Ishikawa (cell line): Measurements from ENCODE around the gene SEMA5A.

ENCODE experiments used
- CEBPB ChIP-seq: IDR thresholded peaks from 2 replicates; pipeline ENCODE4 v1.6.1; 2012
- CREB1 ChIP-seq: IDR thresholded peaks from 2 replicates; pipeline ENCODE4 v1.6.1; 2012; ENCODE audit warnings: low read depth
- EGR1 ChIP-seq: IDR thresholded peaks from 2 replicates; pipeline ENCODE4 v1.6.1; 2012
- EP300 ChIP-seq: IDR thresholded peaks from 2 replicates; pipeline ENCODE4 v1.6.1; 2012; ENCODE audit warnings: borderline replicate concordance
- FOXM1 ChIP-seq: IDR thresholded peaks from 2 replicates; pipeline ENCODE4 v1.6.1; 2012; ENCODE audit warnings: low read depth, borderline replicate concordance
- NFIC ChIP-seq: IDR thresholded peaks from 2 replicates; pipeline ENCODE4 v1.6.1; 2012
- RAD21 ChIP-seq: IDR thresholded peaks from 2 replicates; pipeline ENCODE4 v1.6.1; 2012; ENCODE audit warnings: low read depth
- TAF1 ChIP-seq: IDR thresholded peaks from 2 replicates; pipeline ENCODE4 v1.6.1; 2012; ENCODE audit warnings: low read depth, mild to moderate bottlenecking
- TCF12 ChIP-seq: IDR thresholded peaks from 2 replicates; pipeline ENCODE4 v1.6.1; 2012; ENCODE audit warnings: low read depth
- TEAD4 ChIP-seq: IDR thresholded peaks from 2 replicates; pipeline ENCODE4 v1.6.1; 2012
- YY1 ChIP-seq: IDR thresholded peaks from 2 replicates; pipeline ENCODE4 v1.6.1; 2012; ENCODE audit warnings: low read depth
- ZBTB7A ChIP-seq: IDR thresholded peaks from 2 replicates; pipeline ENCODE4 v1.6.1; 2012; ENCODE audit warnings: low read depth
- TF ChIP-seq, protein P1 (sequence below): IDR thresholded peaks from 2 replicates; pipeline ENCODE4 v1.6.1; 2012
- TF ChIP-seq, protein P2 (sequence below): IDR thresholded peaks from 2 replicates; pipeline ENCODE4 v1.6.1; 2012; ENCODE audit warnings: low read depth, mild to moderate bottlenecking
- TF ChIP-seq, protein P3 (sequence below): IDR thresholded peaks from 2 replicates; pipeline ENCODE4 v1.6.1; 2012

The SEMA5A gene

DNA sequence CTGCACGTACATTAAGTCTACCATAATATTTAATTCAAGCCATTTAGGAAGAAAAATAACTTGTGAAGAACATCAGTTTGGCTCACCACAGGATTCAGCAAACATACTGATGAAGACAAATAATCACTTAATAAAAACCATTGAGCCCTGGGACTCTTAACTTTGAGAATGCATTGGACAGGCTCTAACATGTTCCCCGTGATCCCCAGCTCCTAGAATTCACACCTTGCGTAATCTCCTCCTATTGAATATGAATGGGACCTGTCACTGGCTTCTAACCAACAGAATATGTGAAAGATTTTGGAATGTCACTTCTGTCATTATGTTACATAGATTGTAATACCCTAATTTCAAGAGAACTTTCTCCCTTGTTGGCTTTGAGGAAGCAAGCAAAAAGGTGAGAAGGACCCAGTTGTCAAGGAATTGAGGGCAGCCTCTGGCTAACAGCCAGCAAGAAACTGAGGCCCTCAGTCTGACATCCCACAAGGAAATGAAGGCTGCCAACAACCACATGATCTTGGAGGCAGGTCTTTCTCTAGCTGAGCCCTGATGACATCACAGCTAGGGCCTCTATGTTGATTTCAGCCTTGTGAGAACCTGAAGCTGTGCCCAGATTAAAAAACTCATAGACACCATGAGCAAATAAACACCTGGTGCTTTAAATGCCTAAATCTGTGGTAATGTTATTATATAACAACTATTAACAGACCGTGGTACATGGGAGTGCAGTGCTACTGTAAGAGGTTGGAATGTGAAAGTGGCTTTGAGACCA lies 433.2 kb downstream of the SEMA5A start:
- TF ChIP-seq CEBPB, result no peak
- no peak for TF ChIP-seq TEAD4
- TF ChIP-seq, protein P1, sequence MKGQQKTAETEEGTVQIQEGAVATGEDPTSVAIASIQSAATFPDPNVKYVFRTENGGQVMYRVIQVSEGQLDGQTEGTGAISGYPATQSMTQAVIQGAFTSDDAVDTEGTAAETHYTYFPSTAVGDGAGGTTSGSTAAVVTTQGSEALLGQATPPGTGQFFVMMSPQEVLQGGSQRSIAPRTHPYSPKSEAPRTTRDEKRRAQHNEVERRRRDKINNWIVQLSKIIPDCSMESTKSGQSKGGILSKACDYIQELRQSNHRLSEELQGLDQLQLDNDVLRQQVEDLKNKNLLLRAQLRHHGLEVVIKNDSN, result no peak
- no peak for TF ChIP-seq EGR1

DNA sequence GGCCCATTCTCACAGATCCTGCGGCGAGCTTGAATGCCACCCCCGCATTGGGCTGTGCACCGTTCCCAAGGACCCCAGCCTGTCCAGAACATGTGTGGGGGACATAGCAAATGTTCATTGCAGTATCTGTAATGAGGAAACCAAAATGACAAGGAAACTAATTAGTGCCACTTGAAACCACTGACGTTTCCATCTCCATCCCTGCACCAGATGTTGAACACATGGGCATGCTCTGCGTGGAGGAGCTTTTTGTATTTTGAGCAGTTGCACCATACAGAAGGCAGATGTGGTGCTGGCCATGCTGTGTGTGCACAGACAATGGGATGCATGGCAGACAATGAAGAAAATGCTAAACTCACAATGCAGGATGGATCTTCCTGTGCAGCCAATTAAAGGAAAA lies 437.7 kb downstream of the SEMA5A start:
- TF ChIP-seq FOXM1, result no peak
- TF ChIP-seq NFIC, result no peak
- no peak for TF ChIP-seq RAD21
- TF ChIP-seq EGR1, result no peak
- no peak for TF ChIP-seq YY1
- TF ChIP-seq ZBTB7A, result no peak
- TF ChIP-seq TAF1, result no peak
- TF ChIP-seq, protein P2, sequence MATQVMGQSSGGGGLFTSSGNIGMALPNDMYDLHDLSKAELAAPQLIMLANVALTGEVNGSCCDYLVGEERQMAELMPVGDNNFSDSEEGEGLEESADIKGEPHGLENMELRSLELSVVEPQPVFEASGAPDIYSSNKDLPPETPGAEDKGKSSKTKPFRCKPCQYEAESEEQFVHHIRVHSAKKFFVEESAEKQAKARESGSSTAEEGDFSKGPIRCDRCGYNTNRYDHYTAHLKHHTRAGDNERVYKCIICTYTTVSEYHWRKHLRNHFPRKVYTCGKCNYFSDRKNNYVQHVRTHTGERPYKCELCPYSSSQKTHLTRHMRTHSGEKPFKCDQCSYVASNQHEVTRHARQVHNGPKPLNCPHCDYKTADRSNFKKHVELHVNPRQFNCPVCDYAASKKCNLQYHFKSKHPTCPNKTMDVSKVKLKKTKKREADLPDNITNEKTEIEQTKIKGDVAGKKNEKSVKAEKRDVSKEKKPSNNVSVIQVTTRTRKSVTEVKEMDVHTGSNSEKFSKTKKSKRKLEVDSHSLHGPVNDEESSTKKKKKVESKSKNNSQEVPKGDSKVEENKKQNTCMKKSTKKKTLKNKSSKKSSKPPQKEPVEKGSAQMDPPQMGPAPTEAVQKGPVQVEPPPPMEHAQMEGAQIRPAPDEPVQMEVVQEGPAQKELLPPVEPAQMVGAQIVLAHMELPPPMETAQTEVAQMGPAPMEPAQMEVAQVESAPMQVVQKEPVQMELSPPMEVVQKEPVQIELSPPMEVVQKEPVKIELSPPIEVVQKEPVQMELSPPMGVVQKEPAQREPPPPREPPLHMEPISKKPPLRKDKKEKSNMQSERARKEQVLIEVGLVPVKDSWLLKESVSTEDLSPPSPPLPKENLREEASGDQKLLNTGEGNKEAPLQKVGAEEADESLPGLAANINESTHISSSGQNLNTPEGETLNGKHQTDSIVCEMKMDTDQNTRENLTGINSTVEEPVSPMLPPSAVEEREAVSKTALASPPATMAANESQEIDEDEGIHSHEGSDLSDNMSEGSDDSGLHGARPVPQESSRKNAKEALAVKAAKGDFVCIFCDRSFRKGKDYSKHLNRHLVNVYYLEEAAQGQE, result no peak
- no peak for TF ChIP-seq EP300
- TF ChIP-seq TCF12, result no peak
- no peak for TF ChIP-seq TEAD4
- no peak for TF ChIP-seq CREB1
- TF ChIP-seq, protein P3, sequence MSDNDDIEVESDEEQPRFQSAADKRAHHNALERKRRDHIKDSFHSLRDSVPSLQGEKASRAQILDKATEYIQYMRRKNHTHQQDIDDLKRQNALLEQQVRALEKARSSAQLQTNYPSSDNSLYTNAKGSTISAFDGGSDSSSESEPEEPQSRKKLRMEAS, result no peak
- TF ChIP-seq CEBPB, result no peak
- TF ChIP-seq, protein P1, result no peak

DNA sequence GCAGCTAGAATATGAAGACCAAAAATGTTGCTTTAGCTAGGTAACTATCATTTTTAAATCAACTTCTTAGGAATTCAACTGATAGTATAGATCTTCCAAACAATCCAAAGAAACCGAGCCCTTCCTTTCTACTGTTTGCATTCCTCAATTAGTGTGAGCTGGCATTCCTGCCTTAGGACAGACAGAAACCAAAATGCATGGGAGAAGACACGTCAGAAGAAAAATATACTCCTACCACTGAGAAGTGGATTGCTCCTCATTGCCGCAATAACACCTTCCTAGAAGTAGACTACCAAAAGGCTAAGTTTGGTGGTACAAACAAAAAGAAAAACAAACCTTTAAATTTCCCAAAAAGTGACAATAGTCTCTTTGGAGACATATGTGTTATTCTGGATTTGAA lies 440.0 kb downstream of the SEMA5A start:
- TF ChIP-seq, protein P2, result no peak
- TF ChIP-seq TEAD4 (no peak), RAD21 (no peak), CEBPB (no peak)

DNA sequence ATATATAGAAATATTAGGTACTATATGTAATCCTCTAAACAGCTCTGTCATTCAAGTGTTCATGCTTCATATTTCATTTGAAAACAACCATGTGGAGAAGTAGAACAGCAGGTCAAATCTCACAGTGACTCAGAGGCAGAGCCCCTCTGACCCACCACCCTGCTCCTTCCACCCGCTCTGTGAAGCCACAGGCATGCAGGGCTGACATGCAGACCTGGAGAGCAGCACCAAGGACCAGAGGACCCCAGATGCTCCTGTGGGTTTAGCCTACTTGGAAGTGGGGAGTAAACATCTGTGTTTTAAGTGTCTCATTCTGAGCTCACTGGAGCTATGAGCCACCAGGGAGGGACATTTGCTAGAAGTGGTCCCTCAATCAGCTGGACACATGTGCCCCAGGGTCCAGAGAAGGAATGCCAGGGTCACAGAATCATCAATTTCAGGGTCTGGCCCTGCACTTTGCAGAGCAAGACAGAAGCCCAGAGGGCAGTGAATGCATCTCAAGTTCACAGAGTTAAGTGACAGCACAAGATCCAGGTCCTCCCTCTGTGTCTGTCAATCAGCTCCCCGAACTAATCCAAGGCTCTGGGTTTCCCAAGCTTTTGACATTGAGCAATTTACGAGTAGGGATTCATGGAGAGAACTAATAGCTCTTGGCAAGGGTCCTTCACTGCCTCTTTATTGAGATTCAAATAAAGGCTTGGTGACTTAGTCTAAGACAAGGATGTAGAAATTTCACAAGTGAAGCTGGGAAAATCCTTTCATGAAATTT lies 441.1 kb downstream of the SEMA5A start:
- TF ChIP-seq EP300 (no peak), TAF1 (no peak), CEBPB (no peak), EGR1 (no peak), NFIC (no peak), FOXM1 (no peak), TCF12 (no peak), CREB1 (no peak)
- TF ChIP-seq, protein P2, result no peak
- TF ChIP-seq, protein P3, result no peak
- TF ChIP-seq, protein P1, result no peak
